ENCODE data around the gene TBXA2R.

Gene TBXA2R

GRCh38 chr19:3575260-3575741 is 31.4 kb downstream of the TBXA2R start:
- no peak for DNase-seq (ENCODE audit: low read depth)
- TF ChIP-seq POLR2A (IDR thresholded peaks at IDR 0.05; ENCODE audit: extremely low read depth, insufficient read length) (no peak), MAX (IDR thresholded peaks at IDR 0.05; ENCODE audit: low read depth, low read length) (no peak), MYC (IDR thresholded peaks at IDR 0.05; ENCODE audit: low read depth, low read length) (no peak), CTCF (IDR thresholded peaks at IDR 0.05; ENCODE audit: low read depth, low read length) (no peak)
- H3K4me3 ChIP-seq (ENCODE audit: low read depth, low read length) = no peak overlapping the region

GRCh38 chr19:3573858-3574637 is 32.6 kb downstream of the TBXA2R start:
- DNase-seq (ENCODE audit: low read depth) = peak; percentile 82
- TF ChIP-seq MYC (IDR thresholded peaks at IDR 0.05; ENCODE audit: low read depth, low read length) (no peak), CTCF (IDR thresholded peaks at IDR 0.05; ENCODE audit: low read depth, low read length) (no peak), POLR2A (IDR thresholded peaks at IDR 0.05; ENCODE audit: extremely low read depth, insufficient read length) (no peak), MAX (IDR thresholded peaks at IDR 0.05; ENCODE audit: low read depth, low read length) (no peak)
- peak overlapping the region; percentile 60 for H3K4me3 ChIP-seq (ENCODE audit: low read depth, low read length)

- H3K4me3 ChIP-seq (ENCODE audit: low read depth, low read length) = peak overlapping the region; percentile 60
- TF ChIP-seq CTCF (IDR thresholded peaks at IDR 0.05; ENCODE audit: low read depth, low read length) = no peak
- no peak for DNase-seq (ENCODE audit: low read depth)
These were observed 33.4 kb downstream of the TBXA2R start for GRCh38 chr19:3573162-3573857.

GRCh38 chr19:3572855-3573161 is 33.9 kb downstream of the TBXA2R start, which contains the start of gene HMG20B:
Gene HMG20B (plus strand): TSS chr19:3572944. CDS start chr19:3573310, 366 bp downstream.
- DNase-seq (ENCODE audit: low read depth) = no peak
- no peak for TF ChIP-seq MYC (IDR thresholded peaks at IDR 0.05; ENCODE audit: low read depth, low read length)
- no peak for TF ChIP-seq POLR2A (IDR thresholded peaks at IDR 0.05; ENCODE audit: extremely low read depth, insufficient read length)
- no peak for TF ChIP-seq CTCF (IDR thresholded peaks at IDR 0.05; ENCODE audit: low read depth, low read length)
- no peak for TF ChIP-seq MAX (IDR thresholded peaks at IDR 0.05; ENCODE audit: low read depth, low read length)
- peak within 1 kb of the TSS; percentile 60 for H3K4me3 ChIP-seq (ENCODE audit: low read depth, low read length)

GRCh38 chr19:3572132-3572854 is 34.4 kb downstream of the TBXA2R start:
- DNase-seq (ENCODE audit: low read depth) = peak; percentile 98
- TF ChIP-seq MYC (IDR thresholded peaks at IDR 0.05; ENCODE audit: low read depth, low read length) (no peak), MAX (IDR thresholded peaks at IDR 0.05; ENCODE audit: low read depth, low read length) (no peak), POLR2A (IDR thresholded peaks at IDR 0.05; ENCODE audit: extremely low read depth, insufficient read length) (no peak), CTCF (IDR thresholded peaks at IDR 0.05; ENCODE audit: low read depth, low read length) (no peak)
- peak overlapping the region; percentile 16 for H3K4me3 ChIP-seq (ENCODE audit: low read depth, low read length)

Data from NB4 (cell line).